Glomerular endothelial cell (primary cell): ENCODE results near the gene SCYGR5. TPM values are rescaled to one million over a fixed set of nuclear protein-coding genes. Genes with fewer than 3 reads are reported as not detected.
"Not testable (repeated sequence)": the region's sequence is repeated elsewhere in the genome, so short reads cannot be mapped to it uniquely, and the experiment has no call there.

Source experiments
- DNase-seq: peaks from one replicate; pipeline ENCODE4 v3.0.0-alpha.2; 2011; ENCODE audit warnings: low read depth, low spot score; ENCODE audit errors: extremely low read depth
- total RNA-seq: library from RNA; depleted of rRNA; stranded (reverse); fragments of >200 nt; gene quantifications from 2 replicates; pipeline ENCODE4 v1.2.3, GENCODE V29; 2015

SCYGR5 gene
- total RNA-seq = not detected in 2 replicates

GRCh38 chr2:227666631-227667170 is at the start of gene SCYGR5:
TSS of gene SCYGR5 (plus strand) at chr2:227666804. CDS start at chr2:227666804, 0 bp downstream.
- DNase-seq = not testable (repeated sequence)

- no peak for DNase-seq
These were observed 49.0 kb upstream of the SCYGR5 start, which contains the start of gene SCYGR4 for GRCh38 chr2:227617316-227618230. TSS of gene SCYGR4 (plus strand) at chr2:227617498. CDS start at chr2:227617498, 0 bp downstream.

GRCh38 chr2:227623226-227623625 is 43.4 kb upstream of the SCYGR5 start:
- peak; percentile 31 for DNase-seq

- no peak for DNase-seq
These were observed 41.2 kb upstream of the SCYGR5 start for GRCh38 chr2:227625420-227625819.

- DNase-seq = no peak
These were observed 39.9 kb upstream of the SCYGR5 start for GRCh38 chr2:227626580-227627151.

GRCh38 chr2:227627769-227628168 is 38.8 kb upstream of the SCYGR5 start:
- DNase-seq = no peak

GRCh38 chr2:227629435-227629834 is 37.2 kb upstream of the SCYGR5 start:
- DNase-seq = no peak

GRCh38 chr2:227630322-227630721 is 36.3 kb upstream of the SCYGR5 start:
- DNase-seq = no peak

GRCh38 chr2:227632827-227633226 is 33.8 kb upstream of the SCYGR5 start:
- no peak for DNase-seq

GRCh38 chr2:227634201-227634600 is 32.4 kb upstream of the SCYGR5 start:
- no peak for DNase-seq

GRCh38 chr2:227642656-227643055 is 23.9 kb upstream of the SCYGR5 start:
- DNase-seq = no peak

GRCh38 chr2:227643990-227644551 is 22.5 kb upstream of the SCYGR5 start:
- no peak for DNase-seq

GRCh38 chr2:227653419-227653818 is 13.2 kb upstream of the SCYGR5 start:
- no peak for DNase-seq

- no peak for DNase-seq
These were observed 12.2 kb upstream of the SCYGR5 start for GRCh38 chr2:227654426-227654825.

- peak; percentile 16 for DNase-seq
These were observed 11.2 kb upstream of the SCYGR5 start for GRCh38 chr2:227655454-227655853.

- DNase-seq = no peak
These were observed 9.3 kb upstream of the SCYGR5 start for GRCh38 chr2:227657199-227657845.

- DNase-seq = no peak
These were observed 5.5 kb upstream of the SCYGR5 start for GRCh38 chr2:227661025-227661649.

GRCh38 chr2:227661827-227662226 is 4.8 kb upstream of the SCYGR5 start:
- DNase-seq = no peak

GRCh38 chr2:227665189-227665940 is 1.2 kb upstream of the SCYGR5 start:
- no peak for DNase-seq
